Measurements from ENCODE around the gene GLYR1.

DNA sequence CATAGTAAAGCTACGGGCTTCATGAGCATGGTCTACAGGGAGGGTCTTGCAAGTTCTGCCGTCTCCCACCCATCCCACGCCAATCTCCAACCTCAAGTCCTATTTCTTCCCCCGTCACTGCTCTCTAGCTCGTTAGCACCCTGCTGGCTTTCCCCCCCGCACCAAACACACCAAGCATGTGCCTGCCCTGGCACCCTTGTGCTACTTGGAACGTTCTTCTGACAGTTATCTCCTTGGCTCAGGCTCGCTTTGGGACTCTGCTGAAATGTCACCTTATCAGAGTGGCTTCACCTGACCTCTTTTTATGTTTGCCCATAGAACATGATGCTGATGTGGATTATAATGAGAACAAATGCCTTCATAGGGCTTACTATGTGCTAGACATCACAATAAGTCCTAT is 21.9 kb downstream of the GLYR1 start:
- TF ChIP-seq, protein P1, sequence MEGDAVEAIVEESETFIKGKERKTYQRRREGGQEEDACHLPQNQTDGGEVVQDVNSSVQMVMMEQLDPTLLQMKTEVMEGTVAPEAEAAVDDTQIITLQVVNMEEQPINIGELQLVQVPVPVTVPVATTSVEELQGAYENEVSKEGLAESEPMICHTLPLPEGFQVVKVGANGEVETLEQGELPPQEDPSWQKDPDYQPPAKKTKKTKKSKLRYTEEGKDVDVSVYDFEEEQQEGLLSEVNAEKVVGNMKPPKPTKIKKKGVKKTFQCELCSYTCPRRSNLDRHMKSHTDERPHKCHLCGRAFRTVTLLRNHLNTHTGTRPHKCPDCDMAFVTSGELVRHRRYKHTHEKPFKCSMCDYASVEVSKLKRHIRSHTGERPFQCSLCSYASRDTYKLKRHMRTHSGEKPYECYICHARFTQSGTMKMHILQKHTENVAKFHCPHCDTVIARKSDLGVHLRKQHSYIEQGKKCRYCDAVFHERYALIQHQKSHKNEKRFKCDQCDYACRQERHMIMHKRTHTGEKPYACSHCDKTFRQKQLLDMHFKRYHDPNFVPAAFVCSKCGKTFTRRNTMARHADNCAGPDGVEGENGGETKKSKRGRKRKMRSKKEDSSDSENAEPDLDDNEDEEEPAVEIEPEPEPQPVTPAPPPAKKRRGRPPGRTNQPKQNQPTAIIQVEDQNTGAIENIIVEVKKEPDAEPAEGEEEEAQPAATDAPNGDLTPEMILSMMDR (IDR thresholded peaks at IDR 0.05) = no peak
- TF ChIP-seq POLR2A (IDR thresholded peaks at IDR 0.05) (no peak), POLR2AphosphoS5 (IDR thresholded peaks at IDR 0.05) (no peak)
